ENCODE results near the gene RIT2.

Gene RIT2

DNA sequence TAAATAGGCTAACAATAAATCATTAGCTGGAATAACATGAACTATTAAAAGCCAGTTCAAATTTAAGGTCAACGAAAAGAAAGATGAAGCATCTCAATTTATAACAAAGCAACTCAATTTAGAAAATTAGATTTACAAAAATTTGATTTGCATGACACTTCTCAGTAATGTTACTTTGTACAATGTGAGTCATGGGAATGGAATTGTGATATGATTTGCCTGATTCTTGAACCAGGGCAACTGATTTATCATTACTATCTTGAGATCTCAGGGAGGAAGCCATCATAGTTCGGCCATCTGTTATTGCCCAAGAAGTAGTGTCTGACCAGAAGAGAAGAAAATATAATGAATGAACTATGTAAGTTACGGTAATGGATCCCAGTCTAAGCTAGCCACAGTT, 193.1 kb downstream of the RIT2 start:
- DNase-seq: no peak

- no peak for DNase-seq
Observed at GRCh38 chr18:42921226-42921737, 194.2 kb downstream of the RIT2 start.

- no peak for DNase-seq
Observed at GRCh38 chr18:42920621-42921020, 194.9 kb downstream of the RIT2 start.

- no peak for DNase-seq
Observed at GRCh38 chr18:42915299-42915698, 200.2 kb downstream of the RIT2 start.

DNA sequence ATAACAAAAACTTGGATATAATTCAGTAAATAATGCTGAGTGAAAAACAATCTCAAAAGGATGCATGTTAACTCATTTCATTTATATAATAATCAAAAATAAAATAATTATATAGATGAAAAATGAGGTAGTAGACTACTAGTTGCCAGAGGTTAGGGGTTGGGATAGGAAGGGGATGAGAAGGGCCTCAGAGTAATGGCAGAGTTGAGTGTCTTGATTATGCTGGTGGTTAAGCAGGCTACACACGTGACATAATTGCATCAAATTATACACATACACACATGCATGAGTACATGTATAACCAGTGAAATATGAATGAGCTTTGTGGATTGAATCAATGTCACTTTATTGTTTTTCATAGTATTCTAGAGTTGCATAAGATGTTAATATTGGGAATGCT, 201.0 kb downstream of the RIT2 start:
- no peak for DNase-seq

GRCh38 chr18:42909095-42909494, 206.4 kb downstream of the RIT2 start:
- DNase-seq: no peak

GRCh38 chr18:42906761-42907160, 208.7 kb downstream of the RIT2 start:
- DNase-seq: no peak

DNA sequence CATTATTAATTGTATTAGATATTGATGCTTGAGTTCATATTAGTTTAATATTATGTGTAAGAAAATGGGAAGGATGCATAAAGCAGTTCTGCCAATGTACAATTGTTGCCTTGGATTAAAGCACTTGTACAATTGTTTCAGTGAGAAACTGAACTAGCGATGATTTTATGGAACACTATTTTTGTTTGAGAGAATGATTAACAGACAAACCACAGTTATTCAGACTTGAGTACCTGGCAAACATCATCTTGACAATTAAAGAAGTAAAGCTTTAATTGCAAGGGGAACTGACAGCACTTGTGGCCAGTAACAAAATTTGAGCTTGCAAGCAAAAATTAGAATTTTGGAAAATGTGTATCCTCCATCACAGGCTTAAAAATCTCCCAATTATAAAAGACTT, 214.3 kb downstream of the RIT2 start:
- DNase-seq: no peak

DNA sequence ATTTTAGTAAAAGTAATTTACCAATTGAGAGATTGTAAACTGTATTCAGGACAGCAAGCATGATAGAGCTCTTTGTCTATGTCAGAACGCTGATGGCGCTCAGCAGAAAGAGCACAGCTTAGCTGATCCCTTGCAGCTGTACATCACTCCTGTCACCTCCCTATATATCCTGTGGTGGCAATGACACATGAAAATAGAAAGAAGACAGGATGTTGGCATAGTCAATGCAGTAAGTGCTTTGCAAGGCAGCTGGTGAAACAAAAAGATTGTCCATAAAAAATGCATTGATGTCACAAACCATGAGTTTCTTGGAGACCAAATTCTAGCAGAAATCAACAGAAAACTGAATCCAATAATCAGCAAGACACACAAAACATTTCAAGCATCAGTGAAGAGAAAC, 221.5 kb downstream of the RIT2 start:
- no peak for DNase-seq

- DNase-seq: no peak
Observed at GRCh38 chr18:42892181-42892580, 223.3 kb downstream of the RIT2 start.

DNA sequence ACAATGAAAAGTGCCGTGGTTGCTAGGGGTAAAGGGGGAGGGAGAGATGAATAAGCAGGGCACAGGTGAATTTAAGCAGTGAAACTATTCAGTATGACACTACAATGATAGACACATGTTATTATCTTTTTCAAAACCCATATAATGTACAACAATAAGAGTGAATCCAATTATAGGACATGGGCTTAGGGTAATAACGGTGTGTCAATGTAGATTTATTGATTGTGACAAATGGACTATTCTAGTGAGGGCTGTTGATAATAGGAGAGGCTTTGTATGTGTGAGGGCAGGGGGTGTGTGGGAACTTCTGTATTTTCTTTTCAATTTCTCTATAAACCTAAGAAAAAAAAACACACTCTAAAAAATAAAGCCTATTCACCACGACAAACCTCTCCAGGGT, 223.8 kb downstream of the RIT2 start:
- no peak for DNase-seq

GRCh38 chr18:42883169-42883568, 232.3 kb downstream of the RIT2 start:
- DNase-seq: no peak

- DNase-seq: no peak
Observed at GRCh38 chr18:42882122-42882521, 233.4 kb downstream of the RIT2 start.

- DNase-seq: no peak
Observed at GRCh38 chr18:42872838-42873237, 242.6 kb downstream of the RIT2 start.

DNA sequence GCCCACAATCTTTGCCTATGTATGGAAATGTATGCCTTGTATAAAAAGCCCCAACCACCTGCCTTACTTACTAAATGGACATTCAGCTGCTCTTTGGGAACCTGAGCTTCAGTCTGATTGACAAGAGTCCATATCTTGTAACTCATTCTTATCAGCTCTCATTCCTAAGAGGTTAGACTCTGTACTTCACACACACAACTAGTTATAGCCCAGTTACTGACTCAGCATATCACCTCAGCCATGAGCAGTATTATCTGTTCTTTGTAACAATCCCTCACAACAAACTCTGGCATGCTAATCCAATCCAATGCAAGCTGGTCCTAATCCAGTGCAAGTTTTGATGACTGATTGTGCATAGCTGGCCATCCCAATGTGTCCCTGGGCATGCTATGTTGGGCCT, 250.6 kb downstream of the RIT2 start:
- DNase-seq: no peak

DNA sequence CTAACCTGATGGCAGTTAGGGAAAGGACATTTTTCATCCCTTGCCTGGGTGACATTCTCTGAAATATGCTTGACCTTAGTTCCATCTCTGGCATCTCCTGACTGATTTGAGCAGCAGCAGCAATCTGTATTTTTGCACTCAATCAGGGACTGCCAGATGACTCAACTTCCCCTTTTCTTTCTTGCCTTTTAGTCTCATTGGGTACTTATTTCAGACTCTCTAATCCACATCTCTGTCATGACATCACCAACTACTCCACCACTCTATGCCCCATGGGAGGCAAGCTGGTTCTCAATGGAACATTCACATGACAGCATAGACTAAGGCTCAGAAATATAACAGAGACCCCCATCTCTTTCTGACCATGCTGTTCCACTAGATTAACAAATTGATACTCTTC, 254.2 kb downstream of the RIT2 start:
- DNase-seq: no peak

- DNase-seq: no peak
Observed at GRCh38 chr18:42860548-42860947, 254.9 kb downstream of the RIT2 start.

DNA sequence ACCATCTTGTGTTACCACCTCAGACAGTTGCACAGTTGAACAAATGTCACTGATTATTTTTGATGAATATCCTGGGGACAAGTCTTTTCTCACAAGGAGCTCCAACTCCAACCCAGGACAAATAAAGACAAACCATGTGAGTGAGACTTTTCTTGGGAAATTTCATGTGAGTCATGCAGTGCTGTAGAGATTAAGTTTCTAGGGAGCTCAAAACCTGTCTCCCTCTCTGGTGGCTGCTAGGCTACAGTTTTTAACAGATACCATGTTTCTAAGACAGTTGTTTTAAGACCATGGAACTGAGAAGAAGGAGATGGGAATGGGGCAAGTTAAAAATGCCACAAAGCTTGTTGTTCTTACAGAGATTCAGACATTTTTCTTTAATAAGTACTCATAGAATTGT, 255.5 kb downstream of the RIT2 start:
- DNase-seq: no peak

DNA sequence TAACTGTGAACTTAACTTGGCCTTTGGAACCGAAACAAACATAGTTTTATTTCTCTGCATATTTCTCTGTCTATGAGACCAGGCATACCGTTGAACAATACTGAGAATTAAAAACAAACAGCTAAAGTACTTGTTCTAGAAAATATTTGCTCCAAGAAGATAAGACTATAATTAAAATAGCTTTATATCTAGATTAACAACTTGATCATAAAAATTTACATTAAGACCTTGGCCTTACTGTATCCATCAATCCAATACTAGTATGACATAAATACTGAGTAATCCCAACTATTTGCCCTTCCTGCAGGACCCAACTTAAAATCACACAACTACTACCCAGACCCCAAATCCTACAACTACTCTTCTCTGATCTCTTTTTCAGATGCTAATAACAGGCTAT, 260.9 kb downstream of the RIT2 start:
- DNase-seq: no peak

DNA sequence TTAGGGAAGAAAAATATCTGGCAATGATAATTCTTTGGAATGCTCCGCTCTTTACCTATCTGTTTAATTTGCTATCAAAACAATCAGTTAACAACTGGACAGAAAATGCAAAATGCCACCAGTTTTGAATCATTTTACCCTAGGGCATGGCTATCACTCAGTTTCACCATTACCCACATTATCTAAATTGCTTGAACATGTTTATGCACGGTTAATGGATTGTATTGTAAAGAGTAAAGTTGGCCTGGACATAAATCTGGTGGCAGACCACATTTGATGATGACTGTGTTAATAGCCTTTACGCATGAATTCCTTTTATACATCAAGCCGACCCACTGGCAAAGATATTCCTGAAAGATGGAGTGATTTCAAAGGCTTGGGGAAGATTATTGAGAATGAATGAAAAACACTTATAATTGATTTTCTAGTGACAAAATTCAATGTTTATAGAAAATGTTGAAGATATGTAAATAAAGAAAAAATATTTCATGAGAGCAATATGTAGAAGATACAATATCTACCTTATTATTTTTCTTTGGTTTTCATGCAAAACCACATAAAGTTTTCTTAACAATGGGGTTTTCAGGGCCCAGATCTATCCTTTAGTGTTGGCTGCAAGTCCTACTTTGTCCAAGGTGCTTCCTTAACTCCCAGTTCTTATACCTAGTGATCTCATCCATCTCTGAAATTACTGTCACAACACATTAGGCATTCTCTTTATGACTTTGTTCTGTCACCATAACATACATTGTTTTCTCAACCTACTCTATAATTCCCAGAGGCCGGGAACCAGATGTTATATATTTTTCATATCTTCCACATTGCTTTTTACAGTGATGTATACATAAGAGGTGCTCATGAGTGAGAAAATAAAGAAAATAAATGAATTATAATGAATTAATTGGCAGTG, 265.1 kb downstream of the RIT2 start:
- no peak for DNase-seq

GRCh38 chr18:42839408-42839807, 276.1 kb downstream of the RIT2 start:
- DNase-seq: no peak

DNA sequence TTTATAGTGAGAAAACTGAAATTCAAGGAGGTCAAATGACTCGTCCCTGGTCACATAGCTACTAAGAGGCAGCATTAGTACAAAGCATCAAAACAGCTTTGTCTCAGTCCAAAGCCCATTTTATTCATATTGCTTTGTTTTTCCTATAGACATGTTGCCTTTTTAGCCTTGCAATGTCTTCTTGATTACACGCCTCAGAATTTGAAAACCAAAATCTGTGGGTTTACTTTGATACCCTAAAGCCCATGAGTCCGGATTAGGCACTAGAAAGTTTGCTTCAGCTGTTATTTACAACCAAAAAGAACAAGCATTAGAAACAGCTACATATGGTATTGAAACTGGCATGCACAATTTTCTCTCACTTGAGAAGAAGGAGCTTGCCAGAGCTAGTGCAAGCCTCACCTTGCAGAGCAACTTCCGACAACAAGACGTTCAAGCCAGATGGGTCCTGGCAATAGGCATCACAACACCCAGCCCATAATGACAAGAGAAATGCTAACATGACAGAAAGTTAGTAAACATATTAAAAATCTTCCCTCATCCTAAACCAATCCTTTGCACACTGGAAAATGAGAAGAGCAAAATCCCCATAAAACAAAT, 276.8 kb downstream of the RIT2 start:
- DNase-seq: peak; percentile 18

- no peak for DNase-seq
Observed at GRCh38 chr18:42830936-42831335, 284.5 kb downstream of the RIT2 start.

DNA sequence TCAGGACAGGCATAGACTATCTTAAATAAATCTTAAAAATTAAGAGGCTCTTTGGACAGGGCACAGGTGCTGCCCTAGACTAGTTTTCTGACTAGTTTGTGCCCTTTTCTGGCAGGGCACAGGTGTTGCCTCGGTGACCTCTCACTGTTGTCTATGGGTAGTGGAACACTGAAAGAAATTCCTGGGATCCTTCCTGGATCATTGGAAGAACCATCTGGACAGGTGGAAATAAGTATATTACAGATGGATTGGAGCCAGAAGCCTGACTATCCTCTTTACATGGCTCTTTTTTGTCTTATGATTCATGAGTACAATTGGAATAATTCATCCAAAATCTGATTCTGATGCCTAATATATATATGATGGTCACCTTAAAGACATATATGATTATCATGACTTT, 286.6 kb downstream of the RIT2 start:
- DNase-seq: peak; percentile 51
